Testis (tissue), 2 donors: ENCODE data around the gene ITIH1.

Experiments
- POLR2A ChIP-seq: fragments of 450-650 bp; IDR thresholded peaks from one replicate; pipeline ENCODE4 v1.6.1; 2017; ENCODE audit warnings: antibody characterized with exemption, mild to moderate bottlenecking, moderate library complexity
- TF ChIP-seq, protein P1 (sequence below), 3 experiments: fragments of 450-650 bp in 2 of 3; fragments of 200-600 bp in 1 of 3; sonication (generic) in 1 of 3; IDR thresholded peaks; one replicate each; pipeline ENCODE4 v1.5.1; 2016 to 2019; ENCODE audit warnings: antibody characterized with exemption in 3 of 3, mild to moderate bottlenecking in 2 of 3, moderate library complexity in 1 of 3

- TF ChIP-seq, protein P1, sequence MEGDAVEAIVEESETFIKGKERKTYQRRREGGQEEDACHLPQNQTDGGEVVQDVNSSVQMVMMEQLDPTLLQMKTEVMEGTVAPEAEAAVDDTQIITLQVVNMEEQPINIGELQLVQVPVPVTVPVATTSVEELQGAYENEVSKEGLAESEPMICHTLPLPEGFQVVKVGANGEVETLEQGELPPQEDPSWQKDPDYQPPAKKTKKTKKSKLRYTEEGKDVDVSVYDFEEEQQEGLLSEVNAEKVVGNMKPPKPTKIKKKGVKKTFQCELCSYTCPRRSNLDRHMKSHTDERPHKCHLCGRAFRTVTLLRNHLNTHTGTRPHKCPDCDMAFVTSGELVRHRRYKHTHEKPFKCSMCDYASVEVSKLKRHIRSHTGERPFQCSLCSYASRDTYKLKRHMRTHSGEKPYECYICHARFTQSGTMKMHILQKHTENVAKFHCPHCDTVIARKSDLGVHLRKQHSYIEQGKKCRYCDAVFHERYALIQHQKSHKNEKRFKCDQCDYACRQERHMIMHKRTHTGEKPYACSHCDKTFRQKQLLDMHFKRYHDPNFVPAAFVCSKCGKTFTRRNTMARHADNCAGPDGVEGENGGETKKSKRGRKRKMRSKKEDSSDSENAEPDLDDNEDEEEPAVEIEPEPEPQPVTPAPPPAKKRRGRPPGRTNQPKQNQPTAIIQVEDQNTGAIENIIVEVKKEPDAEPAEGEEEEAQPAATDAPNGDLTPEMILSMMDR (IDR thresholded peaks at IDR 0.05) = no peak
- no peak for TF ChIP-seq POLR2A
Observed at GRCh38 chr3:52829906-52830463, 52.6 kb downstream of the ITIH1 start.
